Breast epithelium (tissue), 3 donors: ENCODE data around the gene CCDC9B.

Source experiments
- CTCF ChIP-seq, 3 donors: fragments of 450-650 bp; IDR thresholded peaks; one replicate each; pipeline ENCODE4 v1.5.1; 2016 to 2017; ENCODE audit warnings: antibody characterized with exemption in 3 of 3, mild to moderate bottlenecking in 3 of 3, moderate library complexity in 3 of 3
- POLR2A ChIP-seq: fragments of 450-650 bp; IDR thresholded peaks from one replicate; pipeline ENCODE4 v1.6.1; 2016; ENCODE audit warnings: antibody characterized with exemption, mild to moderate bottlenecking, moderate library complexity
- POLR2AphosphoS5 ChIP-seq, 3 donors: sonication (generic); formaldehyde crosslinking; IDR thresholded peaks; one replicate each; pipeline ENCODE4 v1.6.1; 2017; ENCODE audit warnings: antibody characterized with exemption in 3 of 3

- TF ChIP-seq POLR2AphosphoS5 (IDR thresholded peaks at IDR 0.05): no peak
- TF ChIP-seq CTCF (IDR thresholded peaks at IDR 0.05): no peak
- TF ChIP-seq POLR2A: no peak
These were observed 54.6 kb downstream of the CCDC9B start for GRCh38 chr15:40286061-40286532.
